Posterior cingulate gyrus (tissue), 11 donors: ENCODE measurements around the gene HTR3D.
"Not testable (repeated sequence)": the region's sequence is repeated elsewhere in the genome, so short reads cannot be mapped to it uniquely, and the experiment has no call there.

Experiments used
- DNase-seq, 10 donors: peaks; one replicate each; pipeline versions ENCODE4 v3.0.0 to v3.0.0-alpha.2; 2020 to 2021; ENCODE audit warnings: mixed read lengths in 3 of 10
- intact Hi-C: fragments of 100-400 bp; cut with DNase I; formaldehyde crosslinking; loops from one replicate; pipeline ENCODE4 v1.15.1; 2023

Gene HTR3D, protein sequence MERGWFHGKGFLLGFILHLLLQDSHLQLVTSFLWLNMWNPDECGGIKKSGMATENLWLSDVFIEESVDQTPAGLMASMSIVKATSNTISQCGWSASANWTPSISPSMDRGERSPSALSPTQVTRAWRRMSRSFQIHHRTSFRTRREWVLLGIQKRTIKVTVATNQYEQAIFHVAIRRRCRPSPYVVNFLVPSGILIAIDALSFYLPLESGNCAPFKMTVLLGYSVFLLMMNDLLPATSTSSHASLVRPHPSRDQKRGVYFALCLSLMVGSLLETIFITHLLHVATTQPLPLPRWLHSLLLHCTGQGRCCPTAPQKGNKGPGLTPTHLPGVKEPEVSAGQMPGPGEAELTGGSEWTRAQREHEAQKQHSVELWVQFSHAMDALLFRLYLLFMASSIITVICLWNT

GRCh38 chr3:184031187-184031792 is at the start of gene HTR3D:
Gene HTR3D, plus strand, starts transcription at chr3:184031742. Its CDS starts 0 bp downstream, at chr3:184031742.
- no peak for DNase-seq
- intact Hi-C loops: no loop called here

GRCh38 chr3:183981990-183982644 is 49.4 kb upstream of the HTR3D start:
- intact Hi-C loops: no loop called here
- no peak for DNase-seq

GRCh38 chr3:183984127-183984740 is 47.3 kb upstream of the HTR3D start:
- intact Hi-C loops: no loop called here

DNA sequence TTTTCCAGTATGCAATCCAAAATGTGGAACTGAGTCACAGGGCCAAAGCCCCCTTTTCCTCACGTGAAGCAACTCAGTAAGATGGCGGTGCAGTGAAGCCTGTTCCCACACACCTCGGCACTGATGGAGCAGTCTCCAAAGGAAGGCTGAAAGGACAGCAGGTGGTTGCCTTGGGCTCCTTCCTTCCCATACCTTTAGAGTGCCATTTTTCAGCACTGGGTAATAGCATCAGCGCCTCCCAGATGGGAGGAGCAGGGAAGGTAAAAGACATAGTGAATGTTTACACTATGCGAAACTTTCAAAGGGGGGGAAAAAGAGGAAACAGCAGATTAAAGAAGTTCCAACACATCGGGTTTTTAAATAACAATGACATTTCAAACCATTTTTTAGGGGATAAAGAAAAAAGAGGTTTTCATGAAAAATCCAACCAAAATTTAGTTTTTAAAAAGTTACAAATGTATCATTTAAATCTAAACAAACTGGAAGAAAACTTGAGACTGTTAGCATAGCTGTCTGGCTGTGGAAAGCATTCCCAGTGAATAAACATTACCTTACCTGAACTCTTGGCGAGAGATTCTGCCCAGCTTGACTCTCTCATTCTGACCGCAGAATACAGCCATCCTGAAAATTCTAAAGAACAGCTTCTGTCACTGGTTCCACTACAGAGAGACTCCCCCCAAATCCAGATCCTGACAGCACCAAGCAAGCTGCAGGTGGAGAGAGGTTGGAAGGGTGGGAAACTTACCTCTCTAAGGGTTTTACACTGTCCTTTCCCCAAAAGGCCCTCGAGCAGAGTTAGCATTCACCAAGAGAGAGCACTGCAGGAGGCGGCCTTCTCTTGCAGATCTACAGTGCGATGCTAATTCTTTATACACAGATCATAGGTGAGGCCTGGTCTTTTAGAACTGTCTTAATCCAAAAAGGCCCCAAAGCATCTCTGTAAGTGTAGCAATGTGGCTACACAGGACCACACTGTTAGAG is 46.5 kb upstream of the HTR3D start:
- DNase-seq: no peak
- intact Hi-C loops: no loop called here

More at GRCh38 chr3:183984127-183984740, 47.3 kb upstream of the HTR3D start:
- no peak for DNase-seq

DNA sequence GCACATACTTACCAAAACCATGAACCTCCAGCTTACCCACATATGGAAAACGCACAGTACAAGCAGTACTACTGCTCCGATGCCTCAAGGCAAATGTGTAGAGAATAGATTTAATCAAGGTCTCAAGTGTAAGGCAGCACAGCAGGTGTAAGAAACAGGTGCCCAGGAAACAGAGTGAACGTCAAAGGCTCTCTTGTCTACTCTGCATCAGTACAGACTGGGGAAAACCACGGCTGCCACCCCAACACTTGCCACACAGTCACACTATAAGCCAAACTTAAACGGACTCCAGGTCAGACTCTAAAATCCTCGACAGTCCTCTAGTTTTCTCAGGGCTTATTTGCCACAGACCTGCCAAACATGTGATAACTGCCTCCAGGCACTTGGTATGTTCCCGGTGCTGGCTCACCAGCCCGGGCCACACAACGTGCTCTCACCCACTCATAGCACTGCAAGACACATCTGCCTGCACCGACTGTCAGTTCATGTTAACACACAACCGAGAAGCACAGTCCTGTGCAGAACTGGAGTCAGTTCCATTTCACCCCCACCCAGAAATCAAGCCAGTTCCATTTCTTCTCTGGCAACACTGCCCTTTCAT is 44.4 kb upstream of the HTR3D start:
- intact Hi-C loops: no loop called here

GRCh38 chr3:183988216-183988790 is 43.2 kb upstream of the HTR3D start:
- DNase-seq: no peak
- intact Hi-C loops: no loop called here

More for the DNA sequence above, 44.4 kb upstream of the HTR3D start:
- peak in 1 of 10 donors; percentile 32 for DNase-seq

DNA sequence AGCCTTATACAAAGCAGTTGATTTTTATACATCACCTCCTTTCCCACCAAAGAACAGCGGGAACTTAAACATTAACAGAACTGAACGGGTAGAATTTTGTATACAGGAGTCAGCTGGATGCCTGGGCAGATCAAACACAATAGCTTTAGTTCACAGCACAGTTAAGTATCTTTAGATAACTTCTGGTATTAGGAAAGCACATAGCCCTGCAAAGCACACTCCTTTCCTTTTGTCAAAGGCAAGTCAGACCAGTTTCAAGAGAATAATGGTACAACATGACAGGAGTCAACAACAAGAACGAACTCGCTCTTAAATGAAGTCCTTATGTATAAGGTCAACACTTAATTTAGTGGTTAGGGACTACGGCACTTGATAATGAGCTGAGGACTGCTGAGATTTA is 40.1 kb upstream of the HTR3D start:
- no peak for DNase-seq
- intact Hi-C loops: no loop called here

GRCh38 chr3:184001761-184002160 is 29.8 kb upstream of the HTR3D start:
- intact Hi-C loops: no loop called here
- DNase-seq: no peak

DNA sequence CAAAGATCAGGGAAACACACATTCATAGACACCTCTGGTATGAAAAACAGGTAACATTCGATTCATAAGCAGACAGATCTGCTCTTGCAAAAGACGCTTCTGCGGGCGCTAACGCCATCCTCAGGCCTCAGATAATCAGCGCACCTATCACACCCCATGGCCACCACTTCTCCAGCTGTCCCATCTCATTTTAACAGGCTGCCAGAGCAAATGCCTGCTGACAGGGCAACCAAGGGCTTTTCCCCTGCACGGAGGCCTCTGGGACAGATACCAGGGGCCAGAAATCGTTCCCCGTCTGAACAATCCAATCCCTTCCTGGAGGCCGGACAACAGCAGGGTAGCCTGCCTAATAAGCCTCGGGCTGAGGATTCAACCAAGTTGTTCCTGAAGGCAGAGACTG is 29.1 kb upstream of the HTR3D start:
- intact Hi-C loops: no loop called here
- DNase-seq: no peak

DNA sequence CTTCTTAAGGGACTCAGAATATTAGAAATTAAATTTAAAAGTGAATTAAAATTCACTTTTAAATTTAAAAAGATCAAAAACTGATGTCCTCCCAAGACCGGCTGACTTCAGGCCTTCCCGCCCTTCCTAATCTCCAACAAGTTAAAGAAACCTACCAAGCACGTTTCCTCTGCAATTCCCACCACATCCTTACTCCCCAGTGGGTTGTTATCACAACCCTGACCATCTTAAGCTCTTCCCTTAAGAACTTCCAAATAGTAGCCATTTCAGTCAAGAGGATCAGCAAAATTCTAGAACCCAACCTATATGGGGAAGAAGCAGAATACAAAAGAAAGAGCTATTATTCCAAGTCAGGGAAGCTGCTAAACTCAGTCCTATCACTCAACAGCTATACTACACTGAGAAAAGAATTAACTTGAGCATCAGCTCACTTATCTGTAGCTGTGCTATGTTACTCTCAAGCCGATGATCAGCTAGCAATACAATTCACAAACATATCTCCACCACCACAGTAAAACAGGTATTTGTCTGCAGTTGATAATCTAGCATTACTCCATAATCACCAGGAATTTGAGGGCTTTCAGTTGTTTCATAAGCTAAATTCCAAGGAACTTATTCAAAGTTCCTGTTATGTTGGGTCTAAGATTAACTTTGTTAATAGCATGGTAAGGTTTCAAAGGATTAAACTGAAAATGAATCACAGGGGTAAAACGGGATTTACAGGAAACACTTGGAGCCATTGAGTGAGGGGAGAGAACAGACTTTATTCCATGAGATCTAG is 28.2 kb upstream of the HTR3D start:
- no peak for DNase-seq
- intact Hi-C loops: no loop called here

DNA sequence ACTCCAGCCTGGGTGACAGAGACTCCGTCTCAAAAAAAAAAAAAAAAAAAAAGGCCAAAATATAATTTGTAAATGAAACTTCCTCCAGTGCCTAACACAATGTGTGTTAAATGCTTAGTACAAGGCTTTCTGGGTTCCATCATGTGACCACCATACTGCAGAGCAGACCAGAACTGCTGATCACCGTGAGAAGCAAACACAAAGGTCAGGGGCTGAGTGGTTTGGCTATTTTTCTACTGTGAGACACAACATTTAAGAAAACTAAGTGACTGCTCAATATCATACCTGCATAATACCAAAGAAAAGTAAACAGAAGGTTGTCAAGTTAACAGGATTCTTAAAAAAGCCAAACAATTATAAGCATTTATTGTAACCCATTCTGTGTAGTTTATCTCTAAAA is 27.1 kb upstream of the HTR3D start:
- intact Hi-C loops: no loop called here
- no peak for DNase-seq

GRCh38 chr3:184005941-184006507 is 25.5 kb upstream of the HTR3D start:
- peak in 7 of 10 donors; percentile 12 to 84 (median 36) for DNase-seq
- intact Hi-C loops: no loop called here

DNA sequence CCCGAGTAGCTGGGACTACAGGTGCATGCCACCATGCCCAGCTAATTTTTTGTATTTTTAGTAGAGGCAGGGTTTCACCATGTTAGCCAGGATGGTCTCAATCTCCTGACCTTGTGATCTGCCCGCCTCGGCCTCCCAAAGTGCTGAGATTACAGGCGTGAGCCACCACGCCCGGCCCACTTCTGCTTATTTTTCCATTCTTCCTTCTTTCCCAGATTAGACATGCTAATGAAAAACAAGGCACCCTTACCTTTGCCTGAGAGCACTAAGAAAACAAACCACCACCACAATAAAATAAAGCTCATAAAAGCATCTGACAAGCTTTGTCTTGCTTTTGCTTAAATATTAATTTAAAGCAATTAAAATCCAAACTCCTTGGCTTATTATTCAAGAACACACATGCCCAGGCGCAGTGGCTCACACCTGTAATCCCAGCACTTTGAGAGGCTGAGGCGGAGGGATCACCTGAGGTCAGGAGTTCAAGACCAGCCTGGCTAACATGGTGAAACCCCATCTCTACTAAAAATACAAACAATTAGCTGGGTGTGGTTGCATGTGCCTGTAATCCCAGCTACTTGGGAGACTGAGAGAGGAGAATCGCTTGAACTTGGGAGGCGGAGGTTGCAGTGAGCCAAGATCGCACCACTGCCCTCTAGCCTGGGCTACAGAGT is 24.3 kb upstream of the HTR3D start:
- intact Hi-C loops, DNase-seq: not testable (repeated sequence)

- DNase-seq: no peak
- intact Hi-C loops: no loop called here
These were observed 23.4 kb upstream of the HTR3D start for GRCh38 chr3:184008161-184008560.

DNA sequence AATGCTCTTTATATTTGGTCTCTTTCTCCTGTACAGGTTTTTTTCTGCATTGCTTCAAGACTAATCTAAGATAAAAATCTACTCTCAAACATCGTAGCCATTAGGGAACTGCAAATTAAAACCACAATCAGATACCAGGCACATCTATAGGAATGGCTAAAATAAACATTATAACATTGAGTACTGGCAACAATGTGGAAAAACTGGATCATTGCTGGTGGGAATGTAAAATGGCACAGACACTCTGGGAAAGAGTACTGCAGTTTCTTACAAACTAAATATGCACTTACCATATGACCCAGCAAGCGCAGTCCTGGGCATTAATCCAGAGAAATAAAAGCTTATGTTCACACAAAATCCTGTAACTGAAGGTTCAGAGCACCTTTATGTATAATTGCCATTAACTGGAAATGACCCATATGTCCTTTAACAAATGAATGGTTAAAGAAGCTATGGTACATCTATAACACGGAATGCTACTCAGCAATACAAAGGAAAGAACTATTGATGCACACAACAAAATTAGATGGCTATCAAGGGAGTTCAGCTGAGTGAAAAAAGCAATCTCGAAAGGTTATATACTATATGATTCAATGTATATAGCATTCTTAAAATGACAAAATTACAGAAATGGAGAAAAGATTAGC is 20.2 kb upstream of the HTR3D start:
- intact Hi-C loops: no loop called here
- DNase-seq: no peak

DNA sequence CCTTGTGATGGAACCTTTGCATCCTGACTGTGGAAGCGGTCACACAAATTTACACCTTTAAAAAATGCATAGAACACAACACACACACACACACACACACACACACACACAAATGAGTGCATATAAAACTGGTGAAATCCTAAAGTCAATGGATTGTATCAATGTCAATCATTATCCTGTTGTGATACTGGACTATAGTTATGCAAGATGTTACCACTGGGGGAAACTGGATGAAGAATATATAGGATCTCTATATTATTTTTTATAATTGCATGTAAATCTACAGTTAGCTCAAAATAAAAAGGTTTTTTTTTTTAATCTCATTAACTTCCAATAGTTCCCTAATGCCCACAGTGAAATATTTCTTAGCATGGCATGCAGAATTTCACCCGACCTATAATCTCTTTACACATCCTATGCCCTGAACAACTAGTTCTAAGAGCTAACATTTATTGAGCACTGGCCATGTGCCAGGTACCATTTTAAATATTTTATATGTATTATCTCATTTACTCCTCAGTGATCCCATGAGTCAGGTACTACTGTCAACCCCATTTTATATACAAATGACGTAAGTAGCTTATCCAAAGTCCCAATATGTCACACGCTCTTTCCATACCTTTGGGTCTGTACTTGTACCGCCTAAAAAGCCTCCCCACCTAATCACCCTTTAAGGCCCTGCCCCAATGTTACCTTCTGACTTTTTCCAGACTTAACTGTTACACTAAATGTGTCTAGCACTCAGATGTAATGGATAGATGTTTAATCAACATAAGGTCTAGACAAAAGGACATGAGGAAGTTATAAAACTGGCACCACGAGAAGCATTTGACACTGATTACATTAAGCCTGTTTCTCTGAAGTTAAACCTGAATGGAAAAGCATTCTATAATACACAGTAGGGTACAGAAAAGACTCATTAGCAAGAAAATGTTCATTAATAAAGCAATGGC is 19.3 kb upstream of the HTR3D start:
- intact Hi-C loops: no loop called here

More for the DNA sequence above, 19.3 kb upstream of the HTR3D start:
- DNase-seq: no peak
